K562 (cell line): ENCODE measurements around the gene SPCS2. TPM values are rescaled to one million over a fixed set of nuclear protein-coding genes. Genes with fewer than 3 reads are reported as not detected.
A peak's percentile ranks its signal among the peaks of the same experiment; 100 is the strongest.

Experiments
- ATAC-seq: fragments of 200-7000 bp; cut with Tn5 transposase; 3 replicates; pipeline ENCODE4 v1.9.1; 2020; ENCODE audit warnings: moderate library complexity
- BruUV-seq: library from RNA; stranded (reverse); fragments of 400-500 nt; replicated peaks from 2 replicates; lab custom pipeline; 2021; lab: Mats Ljungman, UMichigan
- CTCF ChIA-PET: fragments of 300-600 bp; formaldehyde crosslinking; extraction: SDS; loops from one replicate; lab custom pipeline; 2021; ENCODE audit warnings: low intra/inter-chr PET ratio; lab: Yijun Ruan, JAX
- POLR2A ChIA-PET: fragments of 300-600, 350-650 bp; sonication (Branson Sonifier 250); formaldehyde crosslinking; extraction: SDS; loops from one replicate; lab custom pipeline; 2021; ENCODE audit warnings: antibody characterized with exemption, inconsistent platforms; lab: Yijun Ruan, JAX
- DNase-seq, 4 experiments: peaks; one replicate each; pipeline versions ENCODE4 v3.0.0 to v3.0.0-alpha.2; 2011 to 2018; ENCODE audit warnings: low spot score in 3 of 4, mixed read lengths in 3 of 4; ENCODE audit errors: extremely low read depth in 1 of 4
- FAIRE-seq: peaks from 2 replicates; lab custom pipeline; 2011; peaks lifted over from hg19 to GRCh38; lab: Jason Lieb, UNC
- H2AFZ ChIP-seq: 2 replicates; pipeline ENCODE4 v1.6.0; 2011; ENCODE audit warnings: low read depth, low read length, control low read depth, inconsistent platforms
- H3K27ac ChIP-seq: fragments of 200-600 bp; 3 replicates; pipeline ENCODE4 v1.8.0; 2011; ENCODE audit warnings: low read depth, mild to moderate bottlenecking, control low read depth, inconsistent platforms, low read length, moderate library complexity, mixed read lengths; ENCODE audit errors: extremely low read depth
- H3K27me3 ChIP-seq, 2 experiments: fragments of 300-600 bp in 1 of 2; 2 replicates in 1 of 2; 3 replicates in 1 of 2; pipeline versions ENCODE4 v1.6.0 to v1.8.0; 2011; ENCODE audit warnings: inconsistent platforms in 2 of 2, low read length in 2 of 2, mild to moderate bottlenecking in 1 of 2, mixed read lengths in 1 of 2, moderate library complexity in 1 of 2; ENCODE audit not compliant: control insufficient read depth in 2 of 2, insufficient read depth in 2 of 2
- H3K36me3 ChIP-seq: fragments of 300-600 bp; 3 replicates; pipeline ENCODE4 v1.8.0; 2011; ENCODE audit warnings: mild to moderate bottlenecking, low read length, inconsistent platforms; ENCODE audit not compliant: control insufficient read depth, insufficient read depth
- H3K4me1 ChIP-seq, 2 experiments: fragments of 200-600 bp in 1 of 2; replicated peaks in 1 of 2; 2 replicates in 1 of 2; 3 replicates in 1 of 2; pipeline versions ENCODE4 v1.5.1 to v1.8.0; 2011; ENCODE audit warnings: inconsistent platforms in 2 of 2, low read length in 2 of 2, mild to moderate bottlenecking in 1 of 2, mixed read lengths in 1 of 2, moderate library complexity in 1 of 2; ENCODE audit not compliant: control insufficient read depth in 2 of 2, insufficient read depth in 2 of 2
- H3K4me2 ChIP-seq: 2 replicates; pipeline ENCODE4 v1.6.1; 2011; ENCODE audit warnings: low read length, control low read depth, inconsistent platforms, mixed read lengths; ENCODE audit not compliant: insufficient read depth
- H3K4me3 ChIP-seq: fragments of 200-600 bp; sonication (generic), shearing (Covaris generic); 2 replicates; pipeline ENCODE4 v1.5.1; 2016; ENCODE audit warnings: control low read depth, inconsistent platforms
- H3K79me2 ChIP-seq: fragments of 200-600 bp; 3 replicates; pipeline ENCODE4 v1.8.0; 2011; ENCODE audit warnings: low read length, inconsistent platforms; ENCODE audit not compliant: control insufficient read depth, insufficient read depth
- H3K9ac ChIP-seq, 2 experiments: 2 replicates each; pipeline versions ENCODE4 v1.6.0 to v1.6.1; 2011; ENCODE audit warnings: low read depth in 2 of 2, low read length in 2 of 2, control low read depth in 1 of 2, inconsistent platforms in 1 of 2, mild to moderate bottlenecking in 1 of 2, mixed read lengths in 1 of 2; ENCODE audit not compliant: insufficient read depth in 1 of 2
- H3K9me1 ChIP-seq: one replicate; pipeline ENCODE4 v1.6.0; 2011; ENCODE audit warnings: inconsistent platforms, mild to moderate bottlenecking, low read length, moderate library complexity; ENCODE audit not compliant: control insufficient read depth, insufficient read depth
- H3K9me3 ChIP-seq: replicated peaks from 2 replicates; pipeline ENCODE4 v1.5.1; 2011; ENCODE audit warnings: low read depth, low read length, inconsistent platforms; ENCODE audit not compliant: control insufficient read depth, insufficient read depth
- H4K20me1 ChIP-seq: replicated peaks from 2 replicates; pipeline ENCODE4 v1.6.1; 2011; ENCODE audit warnings: low read length, inconsistent platforms, mixed read lengths; ENCODE audit not compliant: control insufficient read depth, insufficient read depth
- HDAC1 ChIP-seq, 2 experiments: fragments of 450-650 bp; IDR thresholded peaks; 2 replicates each; pipeline ENCODE4 v1.6.1; 2016 to 2017; ENCODE audit warnings: inconsistent platforms in 1 of 2, mild to moderate bottlenecking in 1 of 2, moderate library complexity in 1 of 2
- SFPQ ChIP-seq: fragments of 200-400 bp; formaldehyde crosslinking; IDR thresholded peaks from 2 replicates; pipeline ENCODE4 v1.6.1; 2017; ENCODE audit warnings: mild to moderate bottlenecking, low read depth, low read length, moderate library complexity
- ZNF174 ChIP-seq: fragments of 250-450 bp; sonication (Bioruptor Pico); IDR thresholded peaks from 2 replicates; pipeline ENCODE4 v1.4.0; 2020; ENCODE audit warnings: mild to moderate bottlenecking
- WGBS: fragments of 100-300 bp; shearing (Covaris generic); methylation state at CpG from one replicate; pipeline ENCODE4 v1.1.6; 2016; ENCODE audit warnings: low coverage, mixed read lengths; ENCODE audit not compliant: insufficient coverage; ENCODE audit errors: missing lambda C conversion rate; 5-methylcytosine and 5-hydroxymethylcytosine counted together
- in situ Hi-C: fragments of 300-500 bp; cut with MboI; formaldehyde crosslinking; loops from 4 replicates; pipeline ENCODE4 v1.15.0; 2018; ENCODE audit warnings: inconsistent platforms, mixed read lengths
- intact Hi-C: fragments of 100-400 bp; cut with micrococcal nuclease; formaldehyde crosslinking; loops from 2 replicates; pipeline ENCODE4 v1.14.2; 2022
- polyA plus RNA-seq, 8 experiments: library from polyadenylated mRNA; depleted of rRNA in 4 of 8; stranded (reverse) in 5 of 8; unstranded in 3 of 8; fragments of >200 nt; fragmentation: Nextera tagmentation in 2 of 8; fragmentation: Illumina TruSeq in 1 of 8; extraction: Ambion mirVana in 2 of 8; extraction: Trizol in 1 of 8; gene quantifications; 2 replicates each; pipeline versions ENCODE4 v1.2.1 to v1.2.3, GENCODE V29; 2011 to 2014; ENCODE audit warnings: inconsistent platforms in 1 of 8, missing spikeins in 1 of 8
- total RNA-seq, 7 experiments: library from RNA; depleted of rRNA in 6 of 7; stranded (reverse); fragments of >200 nt in 6 of 7; fragmentation: Illumina TruSeq in 2 of 7; extraction: Trizol in 2 of 7; gene quantifications; 2 replicates each; pipeline versions ENCODE4 v1.2.1 to v1.2.3, GENCODE V29; 2011 to 2021; ENCODE audit warnings: low replicate concordance in 1 of 7
- TF ChIP-seq, protein P1 (sequence below), 2 experiments: fragments of 450-650 bp in 1 of 2; sonication (generic) in 1 of 2; formaldehyde crosslinking in 1 of 2; IDR thresholded peaks; 2 replicates each; pipeline versions ENCODE4 v1.7.1 to v1.9.0; 2016 to 2022; ENCODE audit warnings: inconsistent platforms in 1 of 2, mild to moderate bottlenecking in 1 of 2, missing genetic modification reagents in 1 of 2
- TF ChIP-seq, protein P2 (sequence below): fragments of 450-650 bp; formaldehyde crosslinking; conservative IDR thresholded peaks from 2 replicates; pipeline ENCODE4 v1.4.0; 2022; ENCODE audit warnings: mild to moderate bottlenecking, missing genetic modification characterization

Gene SPCS2
- total and polyA plus RNA-seq, 9 of the 15 experiments (the other 6 are each of a cell fraction or from before 2014, with no cell fraction given), result 38.2 to 458 (median 193) TPM

GRCh38 chr11:74949753-74950137 lies 679 bp downstream of the SPCS2 start:
- peaks cover 10% of the 10 kb centered on the region; the same call in 1 of the 2 replicates for H4K20me1 ChIP-seq
- ATAC-seq (no peak), FAIRE-seq (no peak), DNase-seq (peak in 1 of 4 experiments; percentile 29)
- H3K9me3 ChIP-seq, result no peaks in the 10 kb centered on the region
- H3K4me2 ChIP-seq, result peak overlapping the region; percentile 95
- peaks cover 84% of the 10 kb centered on the region for H3K79me2 ChIP-seq
- H3K4me3 ChIP-seq, result peak overlapping the region; percentile 93
- TF ChIP-seq, protein P1, sequence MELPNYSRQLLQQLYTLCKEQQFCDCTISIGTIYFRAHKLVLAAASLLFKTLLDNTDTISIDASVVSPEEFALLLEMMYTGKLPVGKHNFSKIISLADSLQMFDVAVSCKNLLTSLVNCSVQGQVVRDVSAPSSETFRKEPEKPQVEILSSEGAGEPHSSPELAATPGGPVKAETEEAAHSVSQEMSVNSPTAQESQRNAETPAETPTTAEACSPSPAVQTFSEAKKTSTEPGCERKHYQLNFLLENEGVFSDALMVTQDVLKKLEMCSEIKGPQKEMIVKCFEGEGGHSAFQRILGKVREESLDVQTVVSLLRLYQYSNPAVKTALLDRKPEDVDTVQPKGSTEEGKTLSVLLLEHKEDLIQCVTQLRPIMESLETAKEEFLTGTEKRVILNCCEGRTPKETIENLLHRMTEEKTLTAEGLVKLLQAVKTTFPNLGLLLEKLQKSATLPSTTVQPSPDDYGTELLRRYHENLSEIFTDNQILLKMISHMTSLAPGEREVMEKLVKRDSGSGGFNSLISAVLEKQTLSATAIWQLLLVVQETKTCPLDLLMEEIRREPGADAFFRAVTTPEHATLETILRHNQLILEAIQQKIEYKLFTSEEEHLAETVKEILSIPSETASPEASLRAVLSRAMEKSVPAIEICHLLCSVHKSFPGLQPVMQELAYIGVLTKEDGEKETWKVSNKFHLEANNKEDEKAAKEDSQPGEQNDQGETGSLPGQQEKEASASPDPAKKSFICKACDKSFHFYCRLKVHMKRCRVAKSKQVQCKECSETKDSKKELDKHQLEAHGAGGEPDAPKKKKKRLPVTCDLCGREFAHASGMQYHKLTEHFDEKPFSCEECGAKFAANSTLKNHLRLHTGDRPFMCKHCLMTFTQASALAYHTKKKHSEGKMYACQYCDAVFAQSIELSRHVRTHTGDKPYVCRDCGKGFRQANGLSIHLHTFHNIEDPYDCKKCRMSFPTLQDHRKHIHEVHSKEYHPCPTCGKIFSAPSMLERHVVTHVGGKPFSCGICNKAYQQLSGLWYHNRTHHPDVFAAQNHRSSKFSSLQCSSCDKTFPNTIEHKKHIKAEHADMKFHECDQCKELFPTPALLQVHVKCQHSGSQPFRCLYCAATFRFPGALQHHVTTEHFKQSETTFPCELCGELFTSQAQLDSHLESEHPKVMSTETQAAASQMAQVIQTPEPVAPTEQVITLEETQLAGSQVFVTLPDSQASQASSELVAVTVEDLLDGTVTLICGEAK (IDR thresholded peaks at IDR 0.05), result 0 out of 2 replicates have a peak, but pooled peaks have one; percentile 5
- TF ChIP-seq, protein P1 (CRISPR knock-in tag; IDR thresholded peaks at IDR 0.05), result no peak
- TF ChIP-seq ZNF174 (no peak), HDAC1 (IDR thresholded peaks at IDR 0.05) (0 out of 4 replicates have a peak, but pooled peaks of 1 of the 2 experiments have one; percentile 18), SFPQ (no peak)
- TF ChIP-seq, protein P2, sequence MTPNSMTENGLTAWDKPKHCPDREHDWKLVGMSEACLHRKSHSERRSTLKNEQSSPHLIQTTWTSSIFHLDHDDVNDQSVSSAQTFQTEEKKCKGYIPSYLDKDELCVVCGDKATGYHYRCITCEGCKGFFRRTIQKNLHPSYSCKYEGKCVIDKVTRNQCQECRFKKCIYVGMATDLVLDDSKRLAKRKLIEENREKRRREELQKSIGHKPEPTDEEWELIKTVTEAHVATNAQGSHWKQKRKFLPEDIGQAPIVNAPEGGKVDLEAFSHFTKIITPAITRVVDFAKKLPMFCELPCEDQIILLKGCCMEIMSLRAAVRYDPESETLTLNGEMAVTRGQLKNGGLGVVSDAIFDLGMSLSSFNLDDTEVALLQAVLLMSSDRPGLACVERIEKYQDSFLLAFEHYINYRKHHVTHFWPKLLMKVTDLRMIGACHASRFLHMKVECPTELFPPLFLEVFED, result 0 out of 2 replicates have a peak, but pooled peaks have one; percentile 41
- H3K4me1 ChIP-seq, result peaks cover 6 to 19% of the 10 kb centered on the region in 2 experiments; a peak in 3 of 5 replicates
- no peaks in the 10 kb centered on the region for H3K27me3 ChIP-seq
- ChIA-PET POLR2A (interaction anchor here (1.0 to 4.2 kb wide), 8 partner anchors 10 to 403 kb away, joined by 3 to 27 read pairs (median 6); partner anchors contain the start of gene NEU3), CTCF (interaction anchor here (0.6 kb wide), 1 partner anchor 11 kb away, joined by 3 read pairs; no protein-coding TSS in a partner anchor)
- in situ Hi-C loops (no loop called here), intact Hi-C loops (loop anchor here (2.0 kb wide), 1 partner anchor 39 kb away; the partner anchor contains the start of gene NEU3)
- no peaks in the 10 kb centered on the region for H3K9me1 ChIP-seq
- 2% methylated on average over 3 of the region's 6 CpGs for WGBS
- no TSS peak for BruUV-seq
- peaks cover 50% of the 10 kb centered on the region for H3K36me3 ChIP-seq
- H3K9ac ChIP-seq, result peak overlapping the region; percentile 88 to 97
- H3K27ac ChIP-seq, result peak overlapping the region; percentile 81
- H2AFZ ChIP-seq, result peak overlapping the region; percentile 95; the same call in 1 of the 2 replicates
